GM23338 (cell line): ENCODE measurements around the gene STIP1.

Source experiments
- CREB1 ChIP-seq: fragments of 250-450 bp; sonication (Bioruptor Pico); IDR thresholded peaks from 2 replicates; pipeline ENCODE4 v1.5.0; 2020; ENCODE audit warnings: low read depth, mild to moderate bottlenecking, moderate library complexity
- ETS1 ChIP-seq: IDR thresholded peaks from 2 replicates; pipeline ENCODE4 v1.6.1; 2016; ENCODE audit warnings: antibody characterized with exemption
- EZH2 ChIP-seq: fragments of 200-600 bp; sonication (generic); IDR thresholded peaks from one replicate; pipeline ENCODE4 v1.8.0; 2017; ENCODE audit warnings: antibody characterized with exemption, mild to moderate bottlenecking, low read depth; ENCODE audit not compliant: unreplicated experiment
- EZH2phosphoT487 ChIP-seq: fragments of 200-600 bp; sonication (generic); IDR thresholded peaks from one replicate; pipeline ENCODE4 v1.8.1; 2018; ENCODE audit warnings: antibody characterized with exemption; ENCODE audit not compliant: unreplicated experiment
- JUNB ChIP-seq: IDR thresholded peaks from one replicate; pipeline ENCODE4 v1.6.1; 2016; ENCODE audit warnings: antibody characterized with exemption; ENCODE audit not compliant: unreplicated experiment
- NANOG ChIP-seq: IDR thresholded peaks from 2 replicates; pipeline ENCODE4 v1.6.1; 2016; ENCODE audit warnings: antibody characterized with exemption, borderline replicate concordance
- POLR2AphosphoS5 ChIP-seq: IDR thresholded peaks from 2 replicates; pipeline ENCODE4 v1.6.1; 2016; ENCODE audit warnings: antibody characterized with exemption, low read depth
- STAT1 ChIP-seq: IDR thresholded peaks from one replicate; pipeline ENCODE4 v1.6.1; 2016; ENCODE audit warnings: antibody characterized with exemption; ENCODE audit not compliant: unreplicated experiment
- ZNF114 ChIP-seq: fragments of 250-450 bp; sonication (Bioruptor Pico); IDR thresholded peaks from 2 replicates; pipeline ENCODE4 v1.5.0; 2020; ENCODE audit warnings: mild to moderate bottlenecking, moderate library complexity
- ZNF331 ChIP-seq: fragments of 250-450 bp; sonication (Bioruptor Pico); IDR thresholded peaks from 2 replicates; pipeline ENCODE4 v1.5.0; 2020; ENCODE audit warnings: low read depth, mild to moderate bottlenecking, moderate library complexity
- ZNF462 ChIP-seq: fragments of 250-450 bp; sonication (Bioruptor Pico); IDR thresholded peaks from 2 replicates; pipeline ENCODE4 v1.5.0; 2020; ENCODE audit warnings: mild to moderate bottlenecking, moderate library complexity
- TF ChIP-seq, protein P1 (sequence below), 2 experiments: fragments of 200-600 bp in 1 of 2; sonication (generic) in 1 of 2; conservative IDR thresholded peaks; 2 replicates each; pipeline versions ENCODE4 v1.5.1 to v1.6.1; 2016 to 2017; ENCODE audit warnings: antibody characterized with exemption in 2 of 2, low read depth in 2 of 2, mild to moderate bottlenecking in 2 of 2, moderate library complexity in 1 of 2
- TF ChIP-seq, protein P2 (sequence below): IDR thresholded peaks from one replicate; pipeline ENCODE4 v1.6.1; 2018; ENCODE audit warnings: antibody characterized with exemption; ENCODE audit not compliant: unreplicated experiment

DNA sequence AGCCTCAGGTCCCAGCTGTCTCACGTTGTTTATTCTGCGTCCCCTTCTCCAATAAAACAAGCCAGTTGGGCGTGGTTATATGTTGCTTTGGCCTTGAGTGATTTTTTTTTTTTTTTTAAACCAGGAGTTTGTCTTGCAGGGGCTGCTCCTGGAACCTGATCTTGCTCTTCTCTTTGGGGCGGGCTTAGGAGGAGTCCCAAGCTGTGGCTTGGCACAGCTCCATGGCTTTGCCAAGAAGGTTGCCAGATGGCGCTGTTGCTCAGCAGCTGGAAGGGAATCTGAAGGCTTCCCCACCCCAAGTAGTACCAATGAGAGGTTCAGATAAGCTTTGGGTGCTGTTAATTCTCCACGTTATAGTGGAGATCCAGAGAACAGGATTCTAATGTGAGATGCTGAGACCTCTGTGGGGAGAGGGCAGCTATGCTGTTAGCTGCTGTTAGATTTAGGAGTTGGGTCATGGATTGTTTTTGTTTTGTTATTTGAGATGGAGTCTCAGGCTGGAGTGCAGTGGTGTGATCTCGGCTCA lies 18.6 kb downstream of the STIP1 start:
- TF ChIP-seq, protein P1, sequence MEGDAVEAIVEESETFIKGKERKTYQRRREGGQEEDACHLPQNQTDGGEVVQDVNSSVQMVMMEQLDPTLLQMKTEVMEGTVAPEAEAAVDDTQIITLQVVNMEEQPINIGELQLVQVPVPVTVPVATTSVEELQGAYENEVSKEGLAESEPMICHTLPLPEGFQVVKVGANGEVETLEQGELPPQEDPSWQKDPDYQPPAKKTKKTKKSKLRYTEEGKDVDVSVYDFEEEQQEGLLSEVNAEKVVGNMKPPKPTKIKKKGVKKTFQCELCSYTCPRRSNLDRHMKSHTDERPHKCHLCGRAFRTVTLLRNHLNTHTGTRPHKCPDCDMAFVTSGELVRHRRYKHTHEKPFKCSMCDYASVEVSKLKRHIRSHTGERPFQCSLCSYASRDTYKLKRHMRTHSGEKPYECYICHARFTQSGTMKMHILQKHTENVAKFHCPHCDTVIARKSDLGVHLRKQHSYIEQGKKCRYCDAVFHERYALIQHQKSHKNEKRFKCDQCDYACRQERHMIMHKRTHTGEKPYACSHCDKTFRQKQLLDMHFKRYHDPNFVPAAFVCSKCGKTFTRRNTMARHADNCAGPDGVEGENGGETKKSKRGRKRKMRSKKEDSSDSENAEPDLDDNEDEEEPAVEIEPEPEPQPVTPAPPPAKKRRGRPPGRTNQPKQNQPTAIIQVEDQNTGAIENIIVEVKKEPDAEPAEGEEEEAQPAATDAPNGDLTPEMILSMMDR (conservative IDR thresholded peaks at IDR 0.05; ENCODE audit: low read depth in 2 of 2): peak; percentile 83 to 92
- TF ChIP-seq STAT1 (no peak), EZH2 (no peak), POLR2AphosphoS5 (no peak), ZNF114 (CRISPR knock-in tag) (no peak), EZH2phosphoT487 (no peak), CREB1 (CRISPR knock-in tag) (no peak), ZNF331 (CRISPR knock-in tag) (no peak), JUNB (no peak), ETS1 (no peak), NANOG (no peak), ZNF462 (CRISPR knock-in tag) (no peak)
- TF ChIP-seq, protein P2, sequence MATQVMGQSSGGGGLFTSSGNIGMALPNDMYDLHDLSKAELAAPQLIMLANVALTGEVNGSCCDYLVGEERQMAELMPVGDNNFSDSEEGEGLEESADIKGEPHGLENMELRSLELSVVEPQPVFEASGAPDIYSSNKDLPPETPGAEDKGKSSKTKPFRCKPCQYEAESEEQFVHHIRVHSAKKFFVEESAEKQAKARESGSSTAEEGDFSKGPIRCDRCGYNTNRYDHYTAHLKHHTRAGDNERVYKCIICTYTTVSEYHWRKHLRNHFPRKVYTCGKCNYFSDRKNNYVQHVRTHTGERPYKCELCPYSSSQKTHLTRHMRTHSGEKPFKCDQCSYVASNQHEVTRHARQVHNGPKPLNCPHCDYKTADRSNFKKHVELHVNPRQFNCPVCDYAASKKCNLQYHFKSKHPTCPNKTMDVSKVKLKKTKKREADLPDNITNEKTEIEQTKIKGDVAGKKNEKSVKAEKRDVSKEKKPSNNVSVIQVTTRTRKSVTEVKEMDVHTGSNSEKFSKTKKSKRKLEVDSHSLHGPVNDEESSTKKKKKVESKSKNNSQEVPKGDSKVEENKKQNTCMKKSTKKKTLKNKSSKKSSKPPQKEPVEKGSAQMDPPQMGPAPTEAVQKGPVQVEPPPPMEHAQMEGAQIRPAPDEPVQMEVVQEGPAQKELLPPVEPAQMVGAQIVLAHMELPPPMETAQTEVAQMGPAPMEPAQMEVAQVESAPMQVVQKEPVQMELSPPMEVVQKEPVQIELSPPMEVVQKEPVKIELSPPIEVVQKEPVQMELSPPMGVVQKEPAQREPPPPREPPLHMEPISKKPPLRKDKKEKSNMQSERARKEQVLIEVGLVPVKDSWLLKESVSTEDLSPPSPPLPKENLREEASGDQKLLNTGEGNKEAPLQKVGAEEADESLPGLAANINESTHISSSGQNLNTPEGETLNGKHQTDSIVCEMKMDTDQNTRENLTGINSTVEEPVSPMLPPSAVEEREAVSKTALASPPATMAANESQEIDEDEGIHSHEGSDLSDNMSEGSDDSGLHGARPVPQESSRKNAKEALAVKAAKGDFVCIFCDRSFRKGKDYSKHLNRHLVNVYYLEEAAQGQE: no peak
